MM.1S (cell line): ENCODE measurements around the gene STRIT1.

Experiments used
- DNase-seq: peaks from one replicate; pipeline ENCODE4 v3.0.0-alpha.2; 2015
- H2AFZ ChIP-seq: fragments of 300-600 bp; sonication (generic); 2 replicates; pipeline ENCODE4 v1.6.0; 2016; ENCODE audit warnings: antibody characterized with exemption, low read length
- H3F3A ChIP-seq: fragments of 300-600 bp; sonication (generic); 2 replicates; pipeline ENCODE4 v1.6.1; 2016; ENCODE audit warnings: mild to moderate bottlenecking, antibody characterized with exemption, low read length, moderate library complexity, mixed read lengths; ENCODE audit not compliant: insufficient read depth
- H3K27ac ChIP-seq: fragments of 300-600 bp; sonication (generic); 2 replicates; pipeline ENCODE4 v1.5.1; 2016; ENCODE audit warnings: mild to moderate bottlenecking, low read length
- H3K27me3 ChIP-seq: fragments of 300-600 bp; sonication (generic); replicated peaks from 2 replicates; pipeline ENCODE4 v1.6.0; 2016; ENCODE audit warnings: low read length; ENCODE audit not compliant: insufficient read depth
- H3K36me3 ChIP-seq: fragments of 300-600 bp; sonication (generic); replicated peaks from 2 replicates; pipeline ENCODE4 v1.6.1; 2016; ENCODE audit warnings: mild to moderate bottlenecking, low read length, mixed read lengths; ENCODE audit not compliant: insufficient read depth
- H3K4me1 ChIP-seq: fragments of 300-600 bp; sonication (generic); 2 replicates; pipeline ENCODE4 v1.6.1; 2016; ENCODE audit warnings: low read length, mixed read lengths
- H3K4me2 ChIP-seq: fragments of 300-600 bp; sonication (generic); 2 replicates; pipeline ENCODE4 v1.6.0; 2016; ENCODE audit warnings: low read depth, low read length
- H3K4me3 ChIP-seq: fragments of 300-600 bp; sonication (generic); 2 replicates; pipeline ENCODE4 v1.5.1; 2016; ENCODE audit warnings: low read length, mixed read lengths
- H3K79me2 ChIP-seq: fragments of 300-600 bp; sonication (generic); 2 replicates; pipeline ENCODE4 v1.6.1; 2016; ENCODE audit warnings: mixed run types, low read length, mixed read lengths
- H3K9ac ChIP-seq: fragments of 300-600 bp; sonication (generic); 2 replicates; pipeline ENCODE4 v1.6.1; 2016; ENCODE audit warnings: low read length, mixed read lengths
- H3K9me2 ChIP-seq: fragments of 300-600 bp; sonication (generic); replicated peaks from 2 replicates; pipeline ENCODE4 v1.6.1; 2016; ENCODE audit warnings: mild to moderate bottlenecking, low read length, mixed read lengths; ENCODE audit not compliant: insufficient read depth
- H3K9me3 ChIP-seq: fragments of 300-600 bp; sonication (generic); replicated peaks from 2 replicates; pipeline ENCODE4 v1.6.1; 2016; ENCODE audit warnings: mild to moderate bottlenecking, low read length, mixed read lengths; ENCODE audit not compliant: insufficient read depth
- H4K20me1 ChIP-seq: fragments of 300-600 bp; sonication (generic); 2 replicates; pipeline ENCODE4 v1.6.1; 2016; ENCODE audit warnings: mild to moderate bottlenecking, low read length, moderate library complexity, mixed read lengths; ENCODE audit not compliant: insufficient read depth
- CTCF ChIP-seq: fragments of 300-600 bp; sonication (generic); IDR thresholded peaks from 2 replicates; pipeline ENCODE4 v1.5.1; 2016; ENCODE audit warnings: antibody characterized with exemption, low read length, mixed read lengths
- EZH2 ChIP-seq: fragments of 300-600 bp; sonication (generic); optimal IDR thresholded peaks from 2 replicates; pipeline ENCODE3; 2017; ENCODE audit warnings: low read depth, mild to moderate bottlenecking, antibody characterized with exemption, low read length, mixed read lengths
- EZH2phosphoT487 ChIP-seq: fragments of 300-600 bp; sonication (generic); IDR thresholded peaks from 2 replicates; pipeline ENCODE4 v1.6.1; 2018; ENCODE audit warnings: antibody characterized with exemption, low read length

The STRIT1 gene

DNA sequence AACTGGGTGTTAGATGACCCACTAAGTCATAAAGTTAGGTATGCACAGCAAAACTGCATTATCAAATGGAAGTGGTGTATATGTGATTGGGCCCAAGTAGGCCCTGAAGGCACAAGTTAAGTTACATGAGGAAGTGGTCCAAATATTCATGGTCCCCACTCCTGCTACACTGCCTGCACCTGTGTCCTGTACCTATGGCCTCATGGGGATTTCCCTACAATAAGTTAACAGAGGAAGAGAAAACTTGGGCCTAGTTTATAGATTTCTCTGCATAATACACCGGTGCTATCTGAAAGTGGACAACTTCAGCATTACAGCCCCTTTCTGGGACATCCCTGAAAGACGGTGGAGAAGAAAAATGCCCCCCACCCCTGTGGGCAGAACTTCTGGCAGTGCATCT is 41.5 kb downstream of the STRIT1 start:
- DNase-seq = peak; percentile 36
- H3K9ac ChIP-seq = no peak overlapping the region
- no peaks in the 10 kb centered on the region for H3K9me3 ChIP-seq
- H3K27me3 ChIP-seq = no peaks in the 10 kb centered on the region
- H3K4me2 ChIP-seq = no peak overlapping the region
- no peaks in the 10 kb centered on the region for H3K9me2 ChIP-seq
- H3F3A ChIP-seq = no peaks in the 10 kb centered on the region
- no peaks in the 10 kb centered on the region for H3K79me2 ChIP-seq
- no peak overlapping the region for H3K4me3 ChIP-seq
- H4K20me1 ChIP-seq = no peaks in the 10 kb centered on the region
- H3K36me3 ChIP-seq = no peaks in the 10 kb centered on the region
- no peak overlapping the region for H2AFZ ChIP-seq
- no peaks in the 10 kb centered on the region for H3K4me1 ChIP-seq
- TF ChIP-seq EZH2phosphoT487 (no peak), EZH2 (no peak), CTCF (no peak)
- no peak overlapping the region for H3K27ac ChIP-seq

DNA sequence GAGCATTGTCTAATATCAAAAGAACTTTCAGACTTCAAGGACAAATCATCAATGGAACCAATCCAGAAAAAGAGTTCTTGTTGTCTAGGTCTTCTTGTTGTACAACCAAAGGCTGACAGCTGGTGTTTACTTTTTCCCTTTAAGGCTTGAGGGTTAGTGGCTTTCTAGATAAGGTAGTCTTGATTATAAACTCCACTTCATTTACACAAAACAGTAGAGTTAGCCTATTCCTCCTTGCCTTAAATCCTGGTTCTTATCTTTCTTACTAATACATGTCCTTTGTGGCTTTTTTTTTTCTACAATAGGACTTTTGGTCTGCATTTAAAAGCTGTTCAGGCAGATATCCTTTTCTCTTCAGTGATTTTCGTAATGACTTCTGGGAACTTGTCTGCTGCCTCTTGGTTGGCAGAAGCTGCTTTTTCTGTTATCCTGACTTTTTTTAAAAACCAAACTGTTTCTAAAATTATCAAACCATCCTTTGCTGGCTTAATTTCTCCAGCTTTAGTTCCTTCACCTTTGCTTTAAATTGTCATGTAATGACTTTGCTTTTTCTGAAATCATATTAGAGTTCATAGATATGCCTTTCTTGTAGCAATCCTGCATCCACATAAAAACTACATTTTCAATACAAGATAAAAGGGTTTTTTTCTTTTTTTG is 44.8 kb downstream of the STRIT1 start:
- no peaks in the 10 kb centered on the region for H3K9me3 ChIP-seq
- no peak overlapping the region for H3K4me2 ChIP-seq
- no peaks in the 10 kb centered on the region for H3K9me2 ChIP-seq
- no peaks in the 10 kb centered on the region for H3F3A ChIP-seq
- H4K20me1 ChIP-seq = no peaks in the 10 kb centered on the region
- TF ChIP-seq EZH2 = no peak
- no peak for TF ChIP-seq CTCF
- TF ChIP-seq EZH2phosphoT487 = no peak
- no peak overlapping the region for H3K9ac ChIP-seq
- no peaks in the 10 kb centered on the region for H3K4me1 ChIP-seq
- H3K27ac ChIP-seq = no peak overlapping the region
- H3K79me2 ChIP-seq = no peaks in the 10 kb centered on the region
- DNase-seq = no peak
- no peaks in the 10 kb centered on the region for H3K36me3 ChIP-seq
- no peak overlapping the region for H2AFZ ChIP-seq
- no peak overlapping the region for H3K4me3 ChIP-seq
- no peaks in the 10 kb centered on the region for H3K27me3 ChIP-seq

DNA sequence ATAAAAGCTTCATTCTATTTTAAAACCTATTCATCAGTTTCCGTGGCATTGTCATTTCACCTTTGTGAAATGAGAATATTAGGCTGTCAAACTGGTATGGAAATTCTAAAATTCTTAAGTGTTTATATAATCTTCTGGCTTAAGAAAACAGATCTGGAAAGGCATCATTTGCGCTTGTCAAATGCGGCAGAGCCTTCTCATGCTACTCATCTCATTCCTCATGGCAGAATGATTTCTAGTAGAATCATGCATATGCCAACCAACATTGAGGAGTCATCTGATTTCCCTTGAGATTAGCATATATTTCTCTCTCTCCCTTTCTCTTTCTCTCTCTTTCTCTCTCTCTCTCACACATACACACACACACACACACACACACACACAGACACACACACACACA is 48.8 kb downstream of the STRIT1 start:
- no peak for DNase-seq
- Histone ChIP-seq H3K4me3 (no peak overlapping the region), H3K4me2 (no peak overlapping the region), H3K4me1 (no peaks in the 10 kb centered on the region), H3K9me2 (no peaks in the 10 kb centered on the region), H3K27ac (no peak overlapping the region), H3K79me2 (no peaks in the 10 kb centered on the region), H3K9ac (no peak overlapping the region), H2AFZ (no peak overlapping the region), H3K27me3 (no peaks in the 10 kb centered on the region), H3K36me3 (no peaks in the 10 kb centered on the region), H3K9me3 (no peaks in the 10 kb centered on the region), H4K20me1 (no peaks in the 10 kb centered on the region), H3F3A (no peaks in the 10 kb centered on the region)
- TF ChIP-seq EZH2phosphoT487 = no peak
- no peak for TF ChIP-seq CTCF
- TF ChIP-seq EZH2 = no peak
